HEK293 (cell line): ENCODE results near the gene JPH4.

Source experiments
- GLI2 ChIP-seq: fragments of 450-650 bp; formaldehyde crosslinking; IDR thresholded peaks from 2 replicates; pipeline ENCODE4; 2017; ENCODE audit warnings: missing biosample characterization, missing genetic modification characterization, low read depth, borderline replicate concordance
- TRIM28 ChIP-seq: IDR thresholded peaks from 2 replicates; pipeline ENCODE4 v1.6.1; 2011; ENCODE audit warnings: low read length, control low read depth, borderline replicate concordance
- ZBTB20 ChIP-seq: fragments of 450-650 bp; formaldehyde crosslinking; IDR thresholded peaks from 2 replicates; pipeline ENCODE4 v1.5.1; 2016; ENCODE audit warnings: missing biosample characterization, missing genetic modification characterization
- ZBTB8A ChIP-seq: fragments of 450-650 bp; formaldehyde crosslinking; IDR thresholded peaks from 2 replicates; pipeline ENCODE4 v1.5.1; 2016; ENCODE audit warnings: missing biosample characterization, missing genetic modification characterization
- ZNF19 ChIP-seq: fragments of 450-650 bp; formaldehyde crosslinking; IDR thresholded peaks from 2 replicates; pipeline ENCODE4; 2016; ENCODE audit warnings: missing biosample characterization, missing genetic modification characterization, low read depth
- ZNF24 ChIP-seq: fragments of 450-650 bp; formaldehyde crosslinking; IDR thresholded peaks from 2 replicates; pipeline ENCODE4 v1.5.1; 2016; ENCODE audit warnings: missing biosample characterization, missing genetic modification characterization
- ZNF473 ChIP-seq: fragments of 450-650 bp; formaldehyde crosslinking; IDR thresholded peaks from 2 replicates; pipeline ENCODE4 v1.5.1; 2017; ENCODE audit warnings: missing biosample characterization, missing genetic modification characterization
- ZNF600 ChIP-seq: fragments of 450-650 bp; formaldehyde crosslinking; IDR thresholded peaks from 2 replicates; pipeline ENCODE4 v1.5.1; 2016; ENCODE audit warnings: missing biosample characterization, missing genetic modification characterization
- ZNF624 ChIP-seq: fragments of 450-650 bp; formaldehyde crosslinking; IDR thresholded peaks from 2 replicates; pipeline ENCODE4 v1.5.1; 2017; ENCODE audit warnings: missing biosample characterization, missing genetic modification characterization
- ZNF747 ChIP-seq: fragments of 450-650 bp; formaldehyde crosslinking; IDR thresholded peaks from 2 replicates; pipeline ENCODE4 v1.5.1; 2016; ENCODE audit warnings: missing biosample characterization, missing genetic modification characterization
- ZNF777 ChIP-seq: fragments of 450-650 bp; formaldehyde crosslinking; IDR thresholded peaks from 2 replicates; pipeline ENCODE4 v1.5.1; 2017; ENCODE audit warnings: missing biosample characterization, missing genetic modification characterization, borderline replicate concordance
- ZNF785 ChIP-seq: fragments of 450-650 bp; formaldehyde crosslinking; IDR thresholded peaks from 2 replicates; pipeline ENCODE4 v1.5.1; 2016; ENCODE audit warnings: missing biosample characterization, missing genetic modification characterization
- ZSCAN4 ChIP-seq: fragments of 450-650 bp; formaldehyde crosslinking; IDR thresholded peaks from 2 replicates; pipeline ENCODE4 v1.5.1; 2017; ENCODE audit warnings: missing biosample characterization, missing genetic modification characterization
- TF ChIP-seq, protein P1 (sequence below): fragments of 450-650 bp; formaldehyde crosslinking; IDR thresholded peaks from 2 replicates; pipeline ENCODE4 v1.5.1; 2016; ENCODE audit warnings: missing biosample characterization, missing genetic modification characterization, low read depth
- TF ChIP-seq, protein P2 (sequence below): fragments of 450-650 bp; formaldehyde crosslinking; IDR thresholded peaks from 2 replicates; pipeline ENCODE4 v1.5.1; 2016; ENCODE audit warnings: missing biosample characterization, missing genetic modification characterization
- TF ChIP-seq, protein P3 (sequence below): fragments of 450-650 bp; formaldehyde crosslinking; IDR thresholded peaks from 2 replicates; pipeline ENCODE4 v1.5.1; 2017; ENCODE audit warnings: missing biosample characterization, mild to moderate bottlenecking, missing genetic modification characterization, moderate library complexity
- TF ChIP-seq, protein P4 (sequence below): fragments of 450-650 bp; formaldehyde crosslinking; IDR thresholded peaks from 2 replicates; pipeline ENCODE4 v1.5.1; 2016; ENCODE audit warnings: missing biosample characterization, missing genetic modification characterization
- TF ChIP-seq, protein P5 (sequence below): fragments of 450-650 bp; formaldehyde crosslinking; IDR thresholded peaks from 2 replicates; pipeline ENCODE4 v1.5.1; 2016; ENCODE audit warnings: missing biosample characterization, missing genetic modification characterization

JPH4 gene

GRCh38 chr14:23544511-23545447 is 33.8 kb downstream of the JPH4 start (continued):
- TF ChIP-seq ZSCAN4 = no peak
- TF ChIP-seq, protein P1, sequence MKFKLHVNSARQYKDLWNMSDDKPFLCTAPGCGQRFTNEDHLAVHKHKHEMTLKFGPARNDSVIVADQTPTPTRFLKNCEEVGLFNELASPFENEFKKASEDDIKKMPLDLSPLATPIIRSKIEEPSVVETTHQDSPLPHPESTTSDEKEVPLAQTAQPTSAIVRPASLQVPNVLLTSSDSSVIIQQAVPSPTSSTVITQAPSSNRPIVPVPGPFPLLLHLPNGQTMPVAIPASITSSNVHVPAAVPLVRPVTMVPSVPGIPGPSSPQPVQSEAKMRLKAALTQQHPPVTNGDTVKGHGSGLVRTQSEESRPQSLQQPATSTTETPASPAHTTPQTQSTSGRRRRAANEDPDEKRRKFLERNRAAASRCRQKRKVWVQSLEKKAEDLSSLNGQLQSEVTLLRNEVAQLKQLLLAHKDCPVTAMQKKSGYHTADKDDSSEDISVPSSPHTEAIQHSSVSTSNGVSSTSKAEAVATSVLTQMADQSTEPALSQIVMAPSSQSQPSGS = no peak
- no peak for TF ChIP-seq ZNF747 (tag by site-specific recombination)
- TF ChIP-seq ZNF600 (tag by site-specific recombination) = no peak
- TF ChIP-seq TRIM28 = peak; percentile 73; the same call in 1 of the 2 replicates
- TF ChIP-seq ZNF473 (tag by site-specific recombination) = no peak
- TF ChIP-seq ZNF24 (tag by site-specific recombination) = no peak
- TF ChIP-seq, protein P2, sequence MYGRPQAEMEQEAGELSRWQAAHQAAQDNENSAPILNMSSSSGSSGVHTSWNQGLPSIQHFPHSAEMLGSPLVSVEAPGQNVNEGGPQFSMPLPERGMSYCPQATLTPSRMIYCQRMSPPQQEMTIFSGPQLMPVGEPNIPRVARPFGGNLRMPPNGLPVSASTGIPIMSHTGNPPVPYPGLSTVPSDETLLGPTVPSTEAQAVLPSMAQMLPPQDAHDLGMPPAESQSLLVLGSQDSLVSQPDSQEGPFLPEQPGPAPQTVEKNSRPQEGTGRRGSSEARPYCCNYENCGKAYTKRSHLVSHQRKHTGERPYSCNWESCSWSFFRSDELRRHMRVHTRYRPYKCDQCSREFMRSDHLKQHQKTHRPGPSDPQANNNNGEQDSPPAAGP (tag by site-specific recombination) = peak; percentile 95
- no peak for TF ChIP-seq ZNF777
- TF ChIP-seq ZNF624 (tag by site-specific recombination) = no peak
- TF ChIP-seq, protein P3, sequence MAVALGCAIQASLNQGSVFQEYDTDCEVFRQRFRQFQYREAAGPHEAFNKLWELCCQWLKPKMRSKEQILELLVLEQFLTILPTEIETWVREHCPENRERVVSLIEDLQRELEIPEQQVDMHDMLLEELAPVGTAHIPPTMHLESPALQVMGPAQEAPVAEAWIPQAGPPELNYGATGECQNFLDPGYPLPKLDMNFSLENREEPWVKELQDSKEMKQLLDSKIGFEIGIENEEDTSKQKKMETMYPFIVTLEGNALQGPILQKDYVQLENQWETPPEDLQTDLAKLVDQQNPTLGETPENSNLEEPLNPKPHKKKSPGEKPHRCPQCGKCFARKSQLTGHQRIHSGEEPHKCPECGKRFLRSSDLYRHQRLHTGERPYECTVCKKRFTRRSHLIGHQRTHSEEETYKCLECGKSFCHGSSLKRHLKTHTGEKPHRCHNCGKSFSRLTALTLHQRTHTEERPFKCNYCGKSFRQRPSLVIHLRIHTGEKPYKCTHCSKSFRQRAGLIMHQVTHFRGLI = peak; percentile 51; the same call in 1 of the 2 replicates
- TF ChIP-seq, protein P4, sequence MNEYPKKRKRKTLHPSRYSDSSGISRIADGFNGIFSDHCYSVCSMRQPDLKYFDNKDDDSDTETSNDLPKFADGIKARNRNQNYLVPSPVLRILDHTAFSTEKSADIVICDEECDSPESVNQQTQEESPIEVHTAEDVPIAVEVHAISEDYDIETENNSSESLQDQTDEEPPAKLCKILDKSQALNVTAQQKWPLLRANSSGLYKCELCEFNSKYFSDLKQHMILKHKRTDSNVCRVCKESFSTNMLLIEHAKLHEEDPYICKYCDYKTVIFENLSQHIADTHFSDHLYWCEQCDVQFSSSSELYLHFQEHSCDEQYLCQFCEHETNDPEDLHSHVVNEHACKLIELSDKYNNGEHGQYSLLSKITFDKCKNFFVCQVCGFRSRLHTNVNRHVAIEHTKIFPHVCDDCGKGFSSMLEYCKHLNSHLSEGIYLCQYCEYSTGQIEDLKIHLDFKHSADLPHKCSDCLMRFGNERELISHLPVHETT (tag by site-specific recombination) = 0 out of 2 replicates have a peak, but pooled peaks have one; percentile 11
- peak; percentile 67 for TF ChIP-seq ZBTB8A (tag by site-specific recombination)
- TF ChIP-seq GLI2 (tag by site-specific recombination) = no peak
- TF ChIP-seq ZNF19 = no peak
- no peak for TF ChIP-seq ZNF785 (tag by site-specific recombination)
- TF ChIP-seq, protein P5, sequence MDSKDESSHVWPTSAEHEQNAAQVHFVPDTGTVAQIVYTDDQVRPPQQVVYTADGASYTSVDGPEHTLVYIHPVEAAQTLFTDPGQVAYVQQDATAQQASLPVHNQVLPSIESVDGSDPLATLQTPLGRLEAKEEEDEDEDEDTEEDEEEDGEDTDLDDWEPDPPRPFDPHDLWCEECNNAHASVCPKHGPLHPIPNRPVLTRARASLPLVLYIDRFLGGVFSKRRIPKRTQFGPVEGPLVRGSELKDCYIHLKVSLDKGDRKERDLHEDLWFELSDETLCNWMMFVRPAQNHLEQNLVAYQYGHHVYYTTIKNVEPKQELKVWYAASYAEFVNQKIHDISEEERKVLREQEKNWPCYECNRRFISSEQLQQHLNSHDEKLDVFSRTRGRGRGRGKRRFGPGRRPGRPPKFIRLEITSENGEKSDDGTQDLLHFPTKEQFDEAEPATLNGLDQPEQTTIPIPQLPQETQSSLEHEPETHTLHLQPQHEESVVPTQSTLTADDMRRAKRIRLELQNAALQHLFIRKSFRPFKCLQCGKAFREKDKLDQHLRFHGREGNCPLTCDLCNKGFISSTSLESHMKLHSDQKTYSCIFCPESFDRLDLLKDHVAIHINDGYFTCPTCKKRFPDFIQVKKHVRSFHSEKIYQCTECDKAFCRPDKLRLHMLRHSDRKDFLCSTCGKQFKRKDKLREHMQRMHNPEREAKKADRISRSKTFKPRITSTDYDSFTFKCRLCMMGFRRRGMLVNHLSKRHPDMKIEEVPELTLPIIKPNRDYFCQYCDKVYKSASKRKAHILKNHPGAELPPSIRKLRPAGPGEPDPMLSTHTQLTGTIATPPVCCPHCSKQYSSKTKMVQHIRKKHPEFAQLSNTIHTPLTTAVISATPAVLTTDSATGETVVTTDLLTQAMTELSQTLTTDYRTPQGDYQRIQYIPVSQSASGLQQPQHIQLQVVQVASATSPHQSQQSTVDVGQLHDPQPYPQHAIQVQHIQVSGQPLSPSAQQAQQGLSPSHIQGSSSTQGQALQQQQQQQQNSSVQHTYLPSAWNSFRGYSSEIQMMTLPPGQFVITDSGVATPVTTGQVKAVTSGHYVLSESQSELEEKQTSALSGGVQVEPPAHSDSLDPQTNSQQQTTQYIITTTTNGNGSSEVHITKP = no peak
- no peak for TF ChIP-seq ZBTB20 (tag by site-specific recombination)
